Activated T-cell treated with anti-CD3 and anti-CD28 coated beads, Interleukin-2, amount 50 U/mL, for 1 hour (primary cell): ENCODE data around the gene STK38L.

Experiments used
- DNase-seq: peaks from one replicate; pipeline ENCODE4 v3.0.0-alpha.2; 2020

Gene STK38L

DNA sequence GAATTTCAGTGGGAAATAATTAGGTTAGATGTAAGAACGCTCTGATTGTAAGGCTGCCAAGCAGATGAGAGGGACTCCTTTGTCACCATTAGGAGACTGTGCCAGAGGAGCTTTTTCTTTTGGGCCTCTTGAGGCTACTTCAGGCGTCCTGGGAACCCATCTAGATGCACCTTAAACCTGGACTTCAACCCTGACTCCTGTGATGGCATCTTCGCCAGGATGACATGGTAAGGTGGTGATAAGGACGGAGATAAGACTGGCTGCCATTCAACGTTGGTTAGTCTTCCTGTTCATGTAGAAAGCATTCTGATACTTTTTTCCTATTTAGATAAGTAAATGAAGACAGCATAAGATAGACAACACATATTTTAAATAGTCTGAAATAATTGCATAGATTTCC is 36.3 kb downstream of the STK38L start:
- DNase-seq = no peak

DNA sequence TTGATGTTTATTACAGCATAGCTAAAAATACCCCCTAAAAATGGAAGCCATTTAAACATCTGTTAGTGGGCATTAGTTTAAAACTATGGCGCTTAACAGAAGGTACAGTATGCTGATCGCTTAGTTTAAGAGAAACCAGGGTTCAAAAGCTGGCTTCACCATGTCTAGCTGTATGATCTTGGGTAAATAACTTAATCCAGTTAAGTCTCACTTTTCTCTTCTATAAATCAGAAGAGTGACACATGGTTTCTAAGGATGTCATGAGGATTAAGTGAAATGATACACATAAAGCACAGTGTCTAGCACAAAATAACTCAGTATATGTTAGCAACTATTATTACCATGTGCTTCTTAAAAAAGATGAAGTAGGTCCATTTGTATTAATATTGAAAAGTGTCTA is 38.7 kb downstream of the STK38L start:
- DNase-seq = no peak

DNA sequence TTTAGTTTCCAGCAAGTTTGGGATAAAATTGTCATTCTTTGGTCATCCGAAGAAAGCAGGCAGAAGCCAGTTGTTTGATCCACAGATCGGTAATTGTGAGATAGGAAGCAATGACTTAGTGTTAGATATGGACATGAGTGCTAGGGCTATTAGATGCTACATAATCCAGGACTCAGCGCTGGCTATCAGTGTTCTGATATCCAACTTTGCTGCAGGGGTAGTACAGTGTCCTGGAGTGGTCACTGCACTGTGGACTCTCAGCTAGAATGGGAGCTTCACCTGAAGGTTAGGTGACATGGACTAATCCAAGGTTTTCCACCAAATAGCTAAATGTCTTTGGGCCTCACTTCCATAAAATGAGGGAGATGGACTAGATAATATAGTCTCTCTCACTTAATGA is 39.9 kb downstream of the STK38L start:
- DNase-seq = no peak

DNA sequence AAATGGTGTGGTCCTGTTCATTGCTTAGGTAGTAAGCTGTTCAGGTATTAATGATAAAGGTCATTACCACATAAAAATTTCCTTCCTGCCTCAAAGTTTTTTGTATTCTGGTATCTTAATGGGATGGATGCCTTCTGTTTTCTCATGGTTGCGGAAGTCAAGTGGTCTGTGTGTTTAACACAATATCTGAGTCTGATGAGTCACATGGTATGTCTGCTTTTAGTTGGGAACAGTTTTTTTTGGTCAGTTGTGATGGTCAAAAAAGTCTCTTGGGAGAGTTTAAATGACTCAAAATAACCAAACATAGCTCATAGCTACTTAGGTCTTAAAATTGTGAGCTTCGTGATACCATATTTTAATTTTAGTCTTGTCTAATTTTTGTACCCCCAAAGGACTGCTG is 40.7 kb downstream of the STK38L start:
- DNase-seq = no peak

DNA sequence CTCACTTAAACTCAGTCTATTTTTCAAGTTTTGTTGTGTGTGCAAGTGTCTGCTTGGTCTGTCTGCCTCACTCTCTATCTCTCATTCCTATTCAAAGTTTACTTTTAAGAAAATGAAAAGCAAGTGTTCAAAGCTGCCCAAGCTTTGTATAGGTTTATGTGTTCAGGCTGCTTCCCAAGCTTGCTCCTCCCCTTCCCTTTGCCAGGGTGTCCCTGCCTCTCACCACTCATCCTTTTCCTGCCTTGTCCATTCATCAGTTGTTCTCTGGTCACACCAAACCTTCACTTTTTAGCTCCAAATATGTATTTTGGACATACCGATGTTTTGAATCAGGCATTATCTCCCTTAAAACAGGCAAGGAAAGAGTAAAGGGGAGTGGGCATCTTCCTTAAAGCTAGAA is 41.3 kb downstream of the STK38L start:
- no peak for DNase-seq

DNA sequence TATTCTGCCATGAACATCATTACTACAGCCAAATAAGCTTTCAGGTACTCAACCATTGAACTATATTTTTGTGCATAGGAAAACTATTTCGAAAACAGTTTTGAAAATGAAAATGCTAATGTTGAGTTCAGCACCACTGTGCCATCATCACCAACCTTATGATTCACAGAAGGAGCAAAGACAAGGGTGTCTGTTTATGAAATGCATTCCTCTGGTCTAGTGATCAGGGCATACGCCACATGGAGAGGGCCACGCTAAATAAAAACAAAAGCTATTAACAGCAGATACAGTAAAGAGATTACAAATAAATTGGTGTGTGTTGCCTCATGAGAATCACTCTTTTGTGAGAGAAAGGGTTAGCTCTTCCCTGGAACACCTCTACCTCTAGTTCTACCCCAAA is 45.3 kb downstream of the STK38L start:
- no peak for DNase-seq

DNA sequence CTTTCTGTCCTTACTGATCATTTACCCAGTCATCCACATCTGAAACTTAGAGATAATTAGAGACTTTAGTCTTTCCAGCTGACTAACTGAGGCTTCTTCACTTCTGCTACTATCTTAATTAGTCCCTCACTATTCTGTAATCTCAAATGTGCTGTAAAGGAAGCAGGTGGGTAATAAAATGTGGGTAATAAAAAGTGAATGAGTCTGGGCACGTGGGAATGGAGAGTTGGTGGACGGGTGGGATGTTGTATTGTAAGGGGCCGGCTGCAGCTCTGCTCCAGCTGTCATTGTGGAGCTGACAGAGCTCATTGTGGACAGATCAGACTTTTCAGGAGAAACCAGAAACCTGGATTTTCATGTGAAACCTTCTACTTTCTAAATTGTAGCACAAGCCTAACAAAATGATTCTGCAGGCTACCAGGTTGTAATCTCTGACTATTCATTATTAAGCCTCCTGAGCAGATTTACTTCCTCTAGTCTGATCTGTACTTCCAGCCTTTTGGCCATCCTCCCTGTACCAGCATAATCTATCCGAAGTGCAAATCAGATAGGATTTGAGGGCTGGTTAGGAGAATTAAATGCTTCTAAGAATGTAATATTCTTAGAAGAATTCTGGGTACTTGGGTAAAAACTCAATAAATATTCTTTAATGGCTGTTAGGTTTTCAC is 46.5 kb downstream of the STK38L start:
- DNase-seq = no peak

DNA sequence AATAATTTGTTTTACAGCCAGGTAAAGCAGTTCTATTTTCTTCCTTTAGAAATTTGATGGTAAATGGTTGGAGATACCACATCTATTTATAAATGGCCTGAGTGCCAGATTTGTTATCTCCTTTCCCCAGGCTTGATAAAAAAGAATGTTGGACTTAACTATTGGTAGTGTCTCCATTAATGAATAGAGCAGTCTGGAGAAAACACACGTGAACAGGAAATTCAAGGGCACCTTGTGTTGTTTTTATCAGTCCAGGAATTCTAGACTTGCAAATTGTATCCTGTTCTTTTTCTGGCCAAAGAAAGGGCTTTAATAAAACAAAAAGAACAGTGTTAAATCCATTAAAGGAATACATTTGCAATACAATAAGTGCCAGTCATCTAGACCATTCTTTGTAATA is 47.8 kb downstream of the STK38L start:
- DNase-seq = no peak

DNA sequence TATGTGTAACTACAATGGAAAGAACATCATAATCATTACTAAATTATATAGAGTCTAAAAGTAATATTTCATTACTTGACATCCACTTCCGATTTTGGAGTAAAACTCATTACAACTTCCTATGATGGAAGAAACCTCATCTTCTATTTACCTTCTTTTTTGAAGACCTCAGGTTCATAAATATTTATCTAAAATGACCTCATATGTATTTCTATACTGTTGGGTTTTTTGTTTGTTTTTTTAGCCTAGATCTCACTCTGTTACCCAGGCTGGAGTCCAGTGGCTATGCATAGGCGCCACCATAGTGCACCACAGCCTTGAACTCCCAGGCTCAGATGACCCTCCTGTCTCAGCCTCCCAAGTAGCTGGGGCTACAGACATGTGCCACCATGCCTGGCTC is 48.6 kb downstream of the STK38L start:
- DNase-seq = no peak

DNA sequence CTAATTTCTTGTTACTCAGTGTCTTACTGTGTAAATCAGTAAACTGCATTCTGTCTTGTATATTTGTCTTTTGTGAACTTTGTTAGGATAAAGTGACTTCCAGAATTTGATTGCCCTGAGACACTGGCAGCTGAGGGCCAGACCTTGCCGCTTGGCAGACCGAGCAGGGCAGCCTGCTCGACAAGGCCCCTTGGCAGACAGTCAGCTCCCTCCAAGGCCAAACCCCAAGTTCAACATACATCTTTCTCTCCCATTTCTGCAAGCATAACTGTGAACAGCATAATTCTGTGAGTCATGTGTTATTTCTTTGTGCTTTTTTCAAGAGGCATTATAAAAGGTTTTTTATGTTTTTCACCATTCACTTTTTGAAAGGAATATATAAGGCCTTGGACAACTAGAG is 49.4 kb downstream of the STK38L start:
- no peak for DNase-seq

DNA sequence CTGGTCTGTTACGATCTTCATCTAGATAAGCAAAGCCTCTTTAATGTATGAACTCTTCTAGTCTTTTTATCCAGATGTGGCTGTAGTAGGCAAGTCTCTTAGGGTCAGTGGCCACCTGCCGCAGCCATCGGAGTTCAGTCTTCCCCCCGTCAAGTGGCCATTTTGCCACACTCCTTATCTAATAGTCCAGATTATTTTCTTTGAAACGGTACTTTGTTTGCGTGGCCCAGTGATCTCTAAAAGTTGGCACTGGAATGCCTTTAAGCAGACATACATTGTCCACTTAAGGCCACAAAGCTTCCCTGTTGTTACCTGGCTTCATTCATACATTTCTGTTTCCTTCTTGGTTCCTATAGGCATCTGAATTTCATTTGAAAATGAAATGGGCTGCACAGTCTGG is 52.6 kb downstream of the STK38L start:
- DNase-seq = no peak

DNA sequence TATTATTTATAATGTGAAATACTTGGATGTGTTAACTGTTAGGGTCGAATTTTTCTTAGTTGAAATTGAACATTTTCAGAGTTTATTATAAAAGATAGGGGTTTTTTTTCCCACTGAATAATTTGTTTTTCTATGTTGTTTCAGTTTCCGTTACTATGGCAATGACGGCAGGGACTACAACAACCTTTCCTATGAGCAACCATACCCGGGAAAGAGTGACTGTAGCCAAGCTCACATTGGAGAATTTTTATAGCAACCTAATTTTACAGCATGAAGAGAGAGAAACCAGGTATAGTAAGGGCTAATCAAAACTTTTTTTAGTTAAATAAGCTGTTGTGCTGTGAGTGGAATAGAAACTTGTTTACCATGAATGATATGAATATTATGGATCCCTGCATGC is 53.5 kb downstream of the STK38L start:
- no peak for DNase-seq

DNA sequence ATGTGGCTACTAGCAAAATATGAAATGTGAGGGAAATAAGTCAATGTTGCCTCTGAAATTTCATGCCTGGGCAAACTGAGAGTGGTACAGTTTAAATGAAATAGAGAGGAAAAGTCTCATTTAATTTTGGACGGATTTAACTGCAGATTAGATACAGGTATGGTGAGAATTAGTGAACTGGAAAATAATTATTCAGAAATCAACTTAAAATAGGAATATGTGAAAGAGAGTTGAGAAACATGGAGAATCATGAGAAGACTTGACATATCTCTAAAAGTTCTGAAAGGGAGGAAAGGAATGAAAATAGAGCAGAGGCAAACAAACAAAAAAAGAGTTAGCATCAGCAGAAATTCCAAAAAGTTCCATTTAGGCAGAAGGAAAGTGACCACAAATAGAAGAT is 55.0 kb downstream of the STK38L start:
- DNase-seq = no peak

DNA sequence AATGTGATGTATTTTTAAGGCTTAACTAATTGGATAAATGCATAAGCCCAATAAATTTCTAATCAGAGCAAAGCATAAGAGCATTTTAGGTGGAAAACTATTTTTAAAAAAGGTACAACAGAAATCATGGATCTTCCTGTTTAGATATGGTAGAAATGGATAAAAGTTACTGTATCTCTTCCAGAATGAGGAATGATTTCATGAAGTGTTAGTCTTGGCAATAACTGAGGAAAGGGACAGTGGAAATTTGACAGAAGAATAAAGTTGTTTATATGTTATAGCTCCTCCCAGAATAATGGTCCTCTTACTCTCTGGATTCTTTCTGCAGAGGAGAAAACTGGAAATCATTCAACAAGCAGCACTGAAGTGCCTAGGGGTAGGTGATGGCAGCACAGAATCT is 56.1 kb downstream of the STK38L start:
- DNase-seq = no peak

DNA sequence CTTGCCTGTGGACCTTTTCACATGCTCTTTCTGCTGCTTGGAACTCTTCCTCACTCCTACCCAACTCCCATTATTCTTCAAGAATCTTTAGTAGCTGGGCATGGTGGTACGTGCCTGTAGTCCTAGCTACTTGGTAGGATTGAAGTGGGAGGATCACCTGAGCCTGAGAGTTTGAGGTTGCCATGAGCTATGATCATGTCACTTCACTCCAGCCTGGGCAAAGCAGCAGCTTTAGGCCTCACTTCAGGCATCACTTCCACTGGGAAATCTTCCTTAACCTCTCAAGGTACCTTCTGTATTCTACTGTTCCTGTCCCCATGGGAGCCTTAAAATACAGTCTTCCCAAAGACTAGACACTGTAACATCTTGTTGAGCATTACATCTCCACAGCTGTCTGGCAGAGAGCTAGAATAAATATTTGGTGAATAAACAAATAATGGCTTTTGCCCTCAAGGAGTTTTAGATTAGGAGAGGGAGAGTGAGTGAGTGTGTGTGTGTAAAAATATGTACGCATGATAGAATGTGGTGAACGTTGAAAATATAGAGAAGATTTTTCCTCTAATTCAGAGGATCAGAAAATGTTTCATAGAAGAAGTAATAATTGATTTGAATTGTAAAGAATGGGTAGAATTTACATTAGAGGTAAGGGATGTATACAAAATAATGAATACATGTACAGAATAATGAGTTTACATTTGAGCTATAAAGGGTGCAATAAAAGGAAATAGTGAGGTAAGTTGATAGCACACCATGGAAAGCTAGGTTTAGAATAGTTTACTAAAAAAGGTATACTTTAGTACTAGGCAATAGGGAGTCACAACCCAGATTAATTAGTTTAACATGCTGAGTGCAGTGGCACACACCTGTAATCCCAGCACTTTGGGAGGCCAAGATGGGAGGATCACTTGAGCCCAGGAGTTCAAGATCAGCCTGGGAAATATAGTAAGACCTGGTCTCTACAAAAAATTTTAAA is 59.3 kb downstream of the STK38L start:
- DNase-seq = no peak

DNA sequence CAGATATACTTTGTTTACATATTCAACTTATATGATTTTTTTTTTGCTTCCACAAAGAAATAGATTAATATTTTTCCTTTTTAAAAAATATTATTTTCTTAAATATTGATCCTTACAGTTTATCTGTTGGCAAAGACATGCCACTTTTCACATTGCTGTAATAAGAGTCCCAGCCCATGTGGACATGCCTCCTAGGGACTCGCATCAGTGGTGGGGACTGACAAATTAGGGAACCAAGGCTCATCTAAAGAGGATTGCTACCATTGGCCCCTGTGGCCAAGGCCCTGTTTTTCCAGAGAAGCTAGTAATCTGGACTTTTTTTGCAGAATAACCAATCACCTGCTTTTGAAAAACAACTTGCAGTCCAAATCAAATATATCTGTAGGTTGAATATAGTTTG is 60.8 kb downstream of the STK38L start:
- DNase-seq = no peak

DNA sequence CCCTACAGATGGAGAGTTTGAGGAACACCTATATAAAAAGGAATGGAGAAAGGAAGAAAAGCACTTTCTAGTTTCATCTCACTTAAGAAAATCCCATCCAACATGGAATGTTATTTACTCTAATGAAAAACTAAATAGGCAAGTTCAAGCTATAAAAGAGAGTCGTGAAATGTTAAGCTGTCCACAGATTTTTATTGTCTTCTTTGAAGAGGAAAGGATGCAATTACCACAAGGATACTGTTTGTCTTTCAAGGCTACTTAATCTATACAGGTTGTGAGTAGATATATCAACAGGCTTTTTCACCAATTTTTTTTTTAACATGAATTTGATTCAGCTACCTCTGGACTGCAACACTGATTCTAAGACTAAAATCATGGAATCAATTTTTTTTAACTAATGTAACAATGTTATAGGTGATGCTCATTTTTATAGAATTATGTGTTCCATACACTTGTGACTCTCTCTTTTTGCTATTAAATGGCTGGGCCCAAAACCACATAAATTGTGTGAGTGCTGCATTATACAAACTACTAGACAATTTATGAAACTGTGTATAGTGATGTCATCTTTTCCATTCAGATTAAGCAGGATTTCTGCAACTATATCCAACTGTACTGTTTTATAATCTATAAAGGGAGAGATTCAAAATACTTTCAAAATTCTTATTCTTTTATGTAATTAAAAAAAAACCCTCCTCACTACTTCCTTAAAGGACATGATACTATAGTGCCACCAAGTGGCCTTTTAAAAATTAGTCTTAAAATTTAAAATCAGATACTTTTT is 61.8 kb downstream of the STK38L start:
- no peak for DNase-seq

DNA sequence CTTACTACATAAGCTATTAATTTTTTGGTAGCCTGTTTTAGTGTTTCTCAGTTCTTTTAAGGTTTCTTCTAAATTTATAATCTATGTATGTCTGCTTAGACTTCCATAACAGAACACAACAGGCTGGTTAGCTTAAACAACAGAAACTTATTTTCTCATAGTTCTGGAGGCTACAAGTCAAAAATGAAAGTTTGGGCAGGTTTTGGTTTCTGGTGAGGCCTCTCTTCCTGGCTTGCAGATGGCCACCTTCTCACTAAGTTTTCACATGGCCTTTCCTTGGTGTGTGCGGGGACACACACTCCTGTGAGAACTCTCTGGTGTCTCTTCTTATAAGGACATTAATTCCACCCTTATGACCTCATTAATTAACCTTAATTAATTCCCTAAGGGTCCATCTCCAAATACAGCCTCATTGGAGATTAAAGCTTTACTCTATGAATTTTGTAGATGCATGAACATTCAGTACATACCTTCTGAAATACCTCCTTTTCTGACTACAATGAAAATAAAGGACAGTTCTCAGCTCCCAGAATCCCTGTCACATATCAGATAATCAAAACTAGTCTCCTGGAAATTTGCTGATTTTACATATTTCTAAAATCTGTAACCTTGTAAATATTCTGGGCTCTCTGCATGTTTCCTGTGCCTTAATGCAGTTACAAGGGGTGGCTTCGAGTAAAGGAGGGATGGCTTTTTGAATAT is 65.4 kb downstream of the STK38L start:
- DNase-seq = no peak

DNA sequence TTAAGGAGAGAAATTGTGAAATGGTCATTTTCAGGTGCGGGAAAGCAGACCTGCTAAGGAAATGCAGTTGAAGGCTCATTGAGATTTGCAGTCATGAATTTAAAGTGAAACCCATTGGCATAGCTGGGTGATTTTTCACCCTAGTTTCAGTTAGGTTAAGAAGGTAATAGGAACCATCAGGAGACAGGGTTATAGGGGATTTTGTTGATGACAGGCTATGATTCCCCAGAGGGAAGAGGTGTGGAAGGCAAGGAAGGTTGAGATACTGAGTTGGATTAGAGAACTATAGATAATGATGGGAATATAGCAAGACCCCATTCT is 65.9 kb downstream of the STK38L start:
- no peak for DNase-seq

DNA sequence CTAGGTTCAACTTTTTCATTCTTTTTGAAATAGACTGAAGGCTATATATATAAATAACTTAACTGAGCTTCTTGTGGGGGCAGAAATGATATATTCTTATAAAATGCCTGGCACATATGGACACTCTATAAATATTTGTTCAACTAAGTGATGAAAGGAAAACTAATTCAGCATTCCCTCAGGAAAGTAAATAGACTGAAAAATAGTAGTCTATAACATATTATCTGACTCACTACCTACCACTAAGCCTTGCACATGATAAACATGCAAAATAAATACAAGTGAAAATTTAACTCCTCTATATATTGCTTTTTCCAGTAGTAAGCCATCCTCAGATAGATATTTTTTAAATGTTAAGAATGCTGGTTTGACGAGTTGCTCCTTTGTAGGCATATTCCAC is 72.9 kb downstream of the STK38L start:
- no peak for DNase-seq

DNA sequence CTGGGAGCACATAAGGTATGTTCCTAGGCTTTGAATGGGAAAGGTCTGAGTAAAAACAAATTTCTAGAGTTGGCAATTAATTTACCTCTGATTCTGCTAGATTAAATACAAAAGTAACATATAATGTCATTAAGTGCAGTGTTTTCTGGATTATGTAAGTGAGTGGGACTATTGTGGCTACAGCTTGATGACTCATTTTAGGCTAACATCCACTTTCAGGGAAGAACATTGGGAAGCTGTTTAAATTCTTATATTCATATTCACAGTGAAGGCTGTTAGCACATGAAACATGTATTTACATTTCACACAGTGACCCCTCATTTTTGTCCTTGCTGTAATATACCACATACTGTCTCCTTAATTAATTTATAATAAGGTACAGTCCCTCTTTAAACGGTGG is 75.3 kb downstream of the STK38L start:
- no peak for DNase-seq

DNA sequence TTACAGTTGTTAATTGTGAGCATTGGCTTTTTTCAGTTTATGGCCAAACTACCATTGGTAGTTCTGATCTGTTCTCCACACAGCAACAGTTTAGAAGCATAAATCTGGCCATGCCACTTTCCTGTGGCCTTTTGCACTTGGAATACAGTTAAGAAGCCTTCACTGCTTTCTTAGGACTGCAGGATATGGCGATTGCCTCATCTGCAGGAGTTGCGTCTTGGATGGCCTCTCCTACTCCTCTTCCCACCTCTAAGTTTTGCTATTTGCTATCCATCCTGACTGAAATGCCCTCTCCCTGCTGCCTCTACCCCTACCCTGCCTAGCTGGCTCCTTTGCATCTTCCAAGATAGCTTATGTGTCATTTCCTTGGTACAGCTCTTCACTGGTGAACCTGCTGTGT is 75.8 kb downstream of the STK38L start:
- no peak for DNase-seq

DNA sequence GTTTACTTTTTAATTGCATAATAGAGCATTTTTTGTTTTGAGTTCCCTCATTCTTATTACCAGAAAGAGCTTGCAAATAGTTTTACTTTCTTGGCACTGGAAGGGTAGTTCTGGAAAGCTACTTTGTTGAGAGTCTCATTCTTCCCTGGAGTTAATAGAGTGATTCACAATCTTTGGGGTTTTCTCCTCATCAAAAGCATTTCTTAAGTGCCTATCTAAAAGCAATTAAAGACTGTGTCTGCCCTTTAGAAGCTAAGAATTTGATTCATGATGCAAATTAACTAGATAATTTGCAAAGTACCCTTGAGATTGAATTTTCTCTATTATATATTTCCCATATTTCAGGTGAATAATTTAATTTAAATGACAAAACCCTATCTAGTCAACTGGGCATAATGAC is 80.4 kb downstream of the STK38L start:
- no peak for DNase-seq
